Tibial artery (tissue), 4 donors: ENCODE data around the gene IGSF23.
"Not testable (repeated sequence)": the region's sequence is repeated elsewhere in the genome, so short reads cannot be mapped to it uniquely, and the experiment has no call there.

Experiments
- DNase-seq, 2 donors: peaks; one replicate each; pipeline ENCODE4 v3.0.0-alpha.2; 2019
- H3K27ac ChIP-seq, 2 donors: fragments of 200-600 bp; sonication (generic) in 1 of 2; 1 replicate in 1 of 2; 2 replicates in 1 of 2; pipeline ENCODE4 v1.5.1; 2018 to 2019; ENCODE audit warnings: mild to moderate bottlenecking in 1 of 2
- H3K27me3 ChIP-seq, 2 donors: fragments of 200-600 bp; sonication (generic) in 1 of 2; one replicate each; pipeline versions ENCODE4 v1.5.1 to v1.6.0; 2016 to 2019
- H3K36me3 ChIP-seq, 3 donors: fragments of 200-600 bp; sonication (generic) in 2 of 3; one replicate each; pipeline ENCODE4 v1.5.1; 2016 to 2019; ENCODE audit warnings: mild to moderate bottlenecking in 2 of 3
- H3K4me1 ChIP-seq, 4 donors: fragments of 200-600 bp; sonication (generic) in 2 of 4; 1 replicate in 3 of 4; 2 replicates in 1 of 4; pipeline ENCODE4 v1.5.1; 2016 to 2019
- H3K4me3 ChIP-seq, 2 donors: fragments of 200-600 bp; sonication (generic) in 1 of 2; 1 replicate in 1 of 2; 2 replicates in 1 of 2; pipeline ENCODE4 v1.5.1; 2018 to 2019; ENCODE audit warnings: mild to moderate bottlenecking in 2 of 2
- H3K9me3 ChIP-seq, 3 donors: fragments of 200-600 bp; sonication (generic) in 1 of 3; one replicate each; pipeline ENCODE4 v1.5.1; 2016 to 2019
- CTCF ChIP-seq, 2 experiments: fragments of 200-600 bp in 1 of 2; fragments of 450-650 bp in 1 of 2; IDR thresholded peaks; one replicate each; pipeline ENCODE4 v1.5.1; 2017 to 2019; ENCODE audit warnings: antibody characterized with exemption in 2 of 2, mild to moderate bottlenecking in 1 of 2, moderate library complexity in 1 of 2
- intact Hi-C: fragments of 100-400 bp; cut with DNase I; formaldehyde crosslinking; loops from one replicate; pipeline ENCODE4 v1.15.0; 2023; ENCODE audit warnings: low total_unique reads

Gene IGSF23

GRCh38 chr19:44668985-44669764, 55.8 kb downstream of the IGSF23 start:
- intact Hi-C loops, result no loop called here
- DNase-seq, result no peak
- no peaks in the 10 kb centered on the region for H3K9me3 ChIP-seq
- no peak for TF ChIP-seq CTCF (IDR thresholded peaks at IDR 0.05)
- H3K4me1 ChIP-seq, result no peaks in the 10 kb centered on the region
- no peak overlapping the region for H3K4me3 ChIP-seq
- H3K27me3 ChIP-seq, result no peaks in the 10 kb centered on the region
- peaks cover 0 to 12% (median 0%) of the 10 kb centered on the region in 3 donors for H3K36me3 ChIP-seq
- no peak overlapping the region for H3K27ac ChIP-seq

- H3K27me3 ChIP-seq, H3K4me1 ChIP-seq, H3K4me3 ChIP-seq, H3K36me3 ChIP-seq, H3K27ac ChIP-seq, H3K9me3 ChIP-seq, intact Hi-C loops, DNase-seq: not testable (repeated sequence)
These were observed 56.7 kb downstream of the IGSF23 start for GRCh38 chr19:44670027-44670426.

- DNase-seq, result no peak
- peaks cover 0 to 13% (median 0%) of the 10 kb centered on the region in 3 donors for H3K36me3 ChIP-seq
- H3K27ac ChIP-seq, result no peak within 1 kb of the TSS
- no peak for TF ChIP-seq CTCF (IDR thresholded peaks at IDR 0.05)
- H3K4me3 ChIP-seq, result no peak within 1 kb of the TSS
- no peaks in the 10 kb centered on the region for H3K27me3 ChIP-seq
- H3K4me1 ChIP-seq, result no peaks in the 10 kb centered on the region
- no peaks in the 10 kb centered on the region for H3K9me3 ChIP-seq
- intact Hi-C loops, result no loop called here
These were observed 58.0 kb downstream of the IGSF23 start, which contains the start of gene CEACAM19 for GRCh38 chr19:44671400-44671799. CEACAM19 (plus strand) TSS chr19:44671482; CDS start chr19:44671932, 450 bp downstream.

- H3K27ac ChIP-seq, result no peak overlapping the region
- no peaks in the 10 kb centered on the region for H3K27me3 ChIP-seq
- intact Hi-C loops, result no loop called here
- no peak for DNase-seq
- H3K4me1 ChIP-seq, result peaks cover 0 to 3% (median 0%) of the 10 kb centered on the region in 4 donors
- H3K4me3 ChIP-seq, result no peak overlapping the region
- no peak for TF ChIP-seq CTCF (IDR thresholded peaks at IDR 0.05)
- H3K9me3 ChIP-seq, result no peaks in the 10 kb centered on the region
- H3K36me3 ChIP-seq, result peaks cover 0 to 17% (median 0%) of the 10 kb centered on the region in 3 donors
These were observed 58.9 kb downstream of the IGSF23 start for GRCh38 chr19:44672226-44672625.

GRCh38 chr19:44673510-44673909, 60.1 kb downstream of the IGSF23 start:
- Histone ChIP-seq H3K9me3 (no peaks in the 10 kb centered on the region), H3K27me3 (no peaks in the 10 kb centered on the region), H3K27ac (no peak overlapping the region), H3K4me3 (no peak overlapping the region), H3K4me1 (peaks cover 0 to 7% (median 0%) of the 10 kb centered on the region in 4 donors), H3K36me3 (peaks cover 0 to 17% (median 0%) of the 10 kb centered on the region in 3 donors)
- DNase-seq, result no peak
- intact Hi-C loops, result no loop called here
- no peak for TF ChIP-seq CTCF (IDR thresholded peaks at IDR 0.05)

- intact Hi-C loops, result no loop called here
- no peaks in the 10 kb centered on the region for H3K9me3 ChIP-seq
- H3K27ac ChIP-seq, result no peak overlapping the region
- H3K36me3 ChIP-seq, result peaks cover 0 to 23% (median 6%) of the 10 kb centered on the region in 3 donors
- no peak for DNase-seq
- no peaks in the 10 kb centered on the region for H3K27me3 ChIP-seq
- no peak overlapping the region for H3K4me3 ChIP-seq
- peaks cover 0 to 7% (median 0%) of the 10 kb centered on the region in 4 donors for H3K4me1 ChIP-seq
- no peak for TF ChIP-seq CTCF (IDR thresholded peaks at IDR 0.05)
These were observed 62.2 kb downstream of the IGSF23 start for GRCh38 chr19:44675521-44675920.
